Uterus (tissue), 2 donors: ENCODE data around the gene NECTIN4.

ENCODE experiments used
- POLR2A ChIP-seq, 2 donors: fragments of 450-650 bp; IDR thresholded peaks; one replicate each; pipeline ENCODE4 v1.6.1; 2016; ENCODE audit warnings: antibody characterized with exemption in 2 of 2, mild to moderate bottlenecking in 1 of 2, moderate library complexity in 1 of 2
- TF ChIP-seq, protein P1 (sequence below), 4 experiments: fragments of 200-600 bp in 2 of 4; fragments of 450-650 bp in 2 of 4; sonication (generic) in 2 of 4; IDR thresholded peaks; one replicate each; pipeline ENCODE4 v1.5.1; 2016 to 2019; ENCODE audit warnings: antibody characterized with exemption in 4 of 4, mild to moderate bottlenecking in 2 of 4, moderate library complexity in 1 of 4

DNA sequence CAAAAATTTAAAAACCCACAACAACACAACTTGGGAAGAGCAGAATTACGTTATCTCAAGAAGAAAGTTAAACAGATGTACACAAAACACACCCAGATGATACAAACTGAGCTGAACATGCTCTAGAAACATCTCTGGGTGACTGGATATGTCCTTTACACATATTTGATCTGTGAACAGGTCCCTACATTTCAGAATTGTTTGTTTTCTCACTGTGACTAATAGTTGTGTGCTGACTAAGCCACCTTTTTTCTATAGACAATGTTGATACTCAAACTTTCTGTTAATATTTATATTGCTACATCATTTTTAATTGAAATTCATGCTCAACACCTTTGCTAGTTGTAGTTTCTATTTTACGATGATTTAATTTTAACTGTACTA is 67.4 kb downstream of the NECTIN4 start:
- TF ChIP-seq, protein P1, sequence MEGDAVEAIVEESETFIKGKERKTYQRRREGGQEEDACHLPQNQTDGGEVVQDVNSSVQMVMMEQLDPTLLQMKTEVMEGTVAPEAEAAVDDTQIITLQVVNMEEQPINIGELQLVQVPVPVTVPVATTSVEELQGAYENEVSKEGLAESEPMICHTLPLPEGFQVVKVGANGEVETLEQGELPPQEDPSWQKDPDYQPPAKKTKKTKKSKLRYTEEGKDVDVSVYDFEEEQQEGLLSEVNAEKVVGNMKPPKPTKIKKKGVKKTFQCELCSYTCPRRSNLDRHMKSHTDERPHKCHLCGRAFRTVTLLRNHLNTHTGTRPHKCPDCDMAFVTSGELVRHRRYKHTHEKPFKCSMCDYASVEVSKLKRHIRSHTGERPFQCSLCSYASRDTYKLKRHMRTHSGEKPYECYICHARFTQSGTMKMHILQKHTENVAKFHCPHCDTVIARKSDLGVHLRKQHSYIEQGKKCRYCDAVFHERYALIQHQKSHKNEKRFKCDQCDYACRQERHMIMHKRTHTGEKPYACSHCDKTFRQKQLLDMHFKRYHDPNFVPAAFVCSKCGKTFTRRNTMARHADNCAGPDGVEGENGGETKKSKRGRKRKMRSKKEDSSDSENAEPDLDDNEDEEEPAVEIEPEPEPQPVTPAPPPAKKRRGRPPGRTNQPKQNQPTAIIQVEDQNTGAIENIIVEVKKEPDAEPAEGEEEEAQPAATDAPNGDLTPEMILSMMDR (IDR thresholded peaks at IDR 0.05) = no peak
- no peak for TF ChIP-seq POLR2A (IDR thresholded peaks at IDR 0.05)
